HEK293T (cell line): ENCODE data around the gene NKX1-1.
"Not testable (repeated sequence)": the region's sequence is repeated elsewhere in the genome, so short reads cannot be mapped to it uniquely, and the experiment has no call there.

ENCODE experiments used
- CTCF ChIA-PET: fragments of 350-600 bp; formaldehyde crosslinking; extraction: SDS; loops from one replicate; lab custom pipeline; 2021; ENCODE audit warnings: antibody characterized with exemption, inconsistent platforms; lab: Yijun Ruan, JAX
- POLR2A ChIA-PET: fragments of 350-600 bp; formaldehyde crosslinking; extraction: SDS; loops from one replicate; lab custom pipeline; 2020; ENCODE audit warnings: antibody characterized with exemption, inconsistent platforms; lab: Yijun Ruan, JAX
- DNase-seq: peaks from one replicate; pipeline ENCODE4 v3.0.0; 2012; ENCODE audit warnings: mixed read lengths; ENCODE audit errors: extremely low spot score
- ARNT ChIP-seq: fragments of 450-650 bp; IDR thresholded peaks from 2 replicates; pipeline ENCODE4 v1.6.1; 2017; ENCODE audit warnings: mild to moderate bottlenecking
- BHLHE40 ChIP-seq: fragments of 450-650 bp; IDR thresholded peaks from 2 replicates; pipeline ENCODE4 v1.6.1; 2016; ENCODE audit warnings: mild to moderate bottlenecking, moderate library complexity, borderline replicate concordance
- CTBP1 ChIP-seq: fragments of 450-650 bp; IDR thresholded peaks from 2 replicates; pipeline ENCODE4 v1.6.1; 2016; ENCODE audit warnings: borderline replicate concordance
- ELF4 ChIP-seq: fragments of 450-650 bp; IDR thresholded peaks from 2 replicates; pipeline ENCODE4 v1.6.1; 2017; ENCODE audit warnings: antibody characterized with exemption
- FOXA1 ChIP-seq: fragments of 450-650 bp; IDR thresholded peaks from 2 replicates; pipeline ENCODE4 v1.6.1; 2016; ENCODE audit warnings: mild to moderate bottlenecking
- FOXK2 ChIP-seq: fragments of 450-650 bp; IDR thresholded peaks from 2 replicates; pipeline ENCODE4 v1.6.1; 2016; ENCODE audit warnings: mild to moderate bottlenecking
- FOXM1 ChIP-seq: fragments of 450-650 bp; IDR thresholded peaks from 2 replicates; pipeline ENCODE4 v1.6.1; 2017; ENCODE audit warnings: mild to moderate bottlenecking, borderline replicate concordance
- HDGF ChIP-seq: fragments of 450-650 bp; IDR thresholded peaks from 2 replicates; pipeline ENCODE4 v1.6.1; 2017; ENCODE audit warnings: antibody characterized with exemption, borderline replicate concordance
- L3MBTL2 ChIP-seq: fragments of 450-650 bp; conservative IDR thresholded peaks from 2 replicates; pipeline ENCODE4 v1.6.1; 2016; ENCODE audit warnings: mild to moderate bottlenecking
- LEF1 ChIP-seq: fragments of 450-650 bp; IDR thresholded peaks from 2 replicates; pipeline ENCODE4 v1.6.1; 2017; ENCODE audit warnings: mild to moderate bottlenecking, borderline replicate concordance
- NFRKB ChIP-seq: fragments of 450-650 bp; IDR thresholded peaks from 2 replicates; pipeline ENCODE4 v1.6.1; 2016; ENCODE audit warnings: mild to moderate bottlenecking, moderate library complexity
- SP1 ChIP-seq: fragments of 450-650 bp; IDR thresholded peaks from 2 replicates; pipeline ENCODE4 v1.6.1; 2017
- SUZ12 ChIP-seq: fragments of 450-650 bp; IDR thresholded peaks from 2 replicates; pipeline ENCODE4 v1.6.1; 2016; ENCODE audit warnings: mild to moderate bottlenecking
- TARDBP ChIP-seq: fragments of 450-650 bp; IDR thresholded peaks from 2 replicates; pipeline ENCODE4 v1.6.1; 2016
- ZNF384 ChIP-seq: fragments of 450-650 bp; IDR thresholded peaks from 2 replicates; pipeline ENCODE4 v1.6.1; 2016
- TF ChIP-seq, protein P1 (sequence below): fragments of 450-650 bp; IDR thresholded peaks from 2 replicates; pipeline ENCODE4 v1.6.1; 2016

The NKX1-1 gene

DNA sequence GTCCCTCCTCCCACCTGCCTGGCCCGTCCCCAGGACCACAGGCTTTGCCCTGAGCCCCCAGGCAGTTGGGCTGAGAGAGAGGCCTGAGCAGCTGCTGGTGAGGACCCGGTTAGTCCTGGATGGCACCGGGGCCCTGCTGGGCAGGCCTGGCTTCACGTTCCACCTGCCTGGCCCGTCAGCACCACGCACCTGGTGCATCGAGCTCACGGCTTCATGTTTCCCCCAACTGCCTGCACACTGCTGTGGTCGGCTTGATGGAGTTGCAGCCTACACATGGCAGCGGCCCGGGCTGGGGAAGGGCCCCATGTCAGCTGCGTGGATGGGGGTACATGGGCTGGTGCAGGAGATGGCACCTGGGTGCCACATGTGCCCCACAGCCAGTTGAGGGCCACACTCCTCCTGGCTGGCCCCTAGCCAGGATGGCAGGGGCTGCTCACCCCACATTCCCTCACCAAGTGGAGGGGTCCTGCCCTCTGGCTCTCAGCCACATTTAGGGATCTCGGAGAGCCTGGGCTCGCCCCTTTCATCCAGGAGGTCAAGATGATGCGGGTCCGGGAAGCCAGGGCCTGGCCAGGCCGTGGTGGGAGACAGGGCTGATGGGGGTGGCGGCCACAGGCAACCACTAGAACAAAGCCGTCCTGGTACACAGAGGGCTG, 28.5 kb downstream of the NKX1-1 start:
- TF ChIP-seq FOXA1, result no peak
- TF ChIP-seq ELF4, result no peak
- TF ChIP-seq LEF1, result no peak
- no peak for TF ChIP-seq NFRKB
- ChIA-PET POLR2A (no interaction called here), CTCF (interaction anchor here (1.2 kb wide), 1 partner anchor 22 kb away, joined by 6 read pairs; no protein-coding TSS in a partner anchor)
- DNase-seq, result no peak

DNA sequence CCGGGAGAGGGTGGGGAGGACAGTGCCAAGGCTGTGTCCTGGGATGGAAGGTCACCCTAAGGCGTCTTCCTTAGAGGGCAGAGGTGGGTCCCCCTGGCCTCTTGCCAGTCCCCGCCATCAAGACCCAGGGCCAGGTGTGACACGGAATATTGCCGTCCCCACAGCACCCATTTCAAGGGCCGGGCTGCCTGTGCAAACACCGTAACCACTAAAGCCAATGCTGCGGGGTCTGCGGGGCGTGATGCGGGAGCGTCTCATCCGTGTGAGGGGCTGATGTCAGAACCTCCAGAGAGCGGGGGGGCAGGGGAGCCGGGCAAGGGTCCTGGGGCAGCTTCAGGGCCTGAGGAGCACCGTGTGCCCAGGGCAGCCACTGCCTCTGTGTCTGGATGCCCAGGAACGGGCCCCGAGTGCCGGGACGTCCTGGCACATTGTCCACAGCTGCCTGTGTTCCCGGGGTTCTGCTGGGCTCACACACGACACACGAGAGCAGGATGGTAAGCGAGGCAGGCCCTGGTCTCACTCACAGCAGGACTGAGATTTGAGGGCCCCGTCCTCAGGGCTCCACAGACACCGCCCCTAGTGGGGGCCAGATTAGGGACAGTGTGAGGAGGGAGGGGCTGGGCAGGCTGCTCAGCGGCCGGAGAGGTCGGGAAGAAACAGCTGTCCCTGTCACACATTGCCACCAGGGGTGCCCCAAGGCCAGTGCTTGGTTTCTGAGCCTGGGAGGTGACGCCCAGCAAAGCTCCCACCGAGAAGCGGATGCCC, 29.2 kb downstream of the NKX1-1 start:
- no peak for DNase-seq
- ChIA-PET CTCF (interaction anchor here (1.2 kb wide), 1 partner anchor 22 kb away, joined by 6 read pairs; no protein-coding TSS in a partner anchor), POLR2A (no interaction called here)
- TF ChIP-seq HDGF, result no peak
- TF ChIP-seq SP1, result no peak
- no peak for TF ChIP-seq FOXA1
- no peak for TF ChIP-seq BHLHE40

DNA sequence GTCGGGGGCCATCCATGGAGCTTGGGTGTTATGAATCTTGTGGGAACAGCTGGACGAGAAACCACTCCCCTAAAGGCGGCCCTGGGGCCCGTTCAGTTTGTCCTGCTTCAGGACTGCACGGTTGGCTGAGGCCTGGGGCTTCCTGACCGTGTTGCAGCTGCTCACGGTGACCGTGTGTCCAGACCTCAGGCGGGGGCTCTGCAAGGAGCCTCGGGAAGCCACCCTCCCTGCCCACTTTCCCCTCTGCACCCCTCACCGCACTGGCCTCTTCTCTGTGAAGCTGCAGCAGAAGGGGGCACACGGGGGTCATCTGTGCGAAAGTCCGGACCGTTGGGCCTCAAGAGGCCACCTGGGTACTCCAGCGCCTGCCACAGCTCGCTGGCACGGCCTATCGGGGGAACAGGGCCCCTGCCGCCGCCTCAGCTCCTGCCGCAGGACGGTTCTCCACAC, 29.8 kb downstream of the NKX1-1 start:
- POLR2A ChIA-PET, result no interaction called here
- CTCF ChIA-PET, result no interaction called here
- TF ChIP-seq FOXA1, result no peak

GRCh38 chr4:1375761-1376322, 30.4 kb downstream of the NKX1-1 start:
- TF ChIP-seq ELF4 (no peak), LEF1 (no peak), NFRKB (no peak), ARNT (no peak), TARDBP (no peak), FOXA1 (no peak), BHLHE40 (no peak), SP1 (no peak)
- TF ChIP-seq, protein P1, sequence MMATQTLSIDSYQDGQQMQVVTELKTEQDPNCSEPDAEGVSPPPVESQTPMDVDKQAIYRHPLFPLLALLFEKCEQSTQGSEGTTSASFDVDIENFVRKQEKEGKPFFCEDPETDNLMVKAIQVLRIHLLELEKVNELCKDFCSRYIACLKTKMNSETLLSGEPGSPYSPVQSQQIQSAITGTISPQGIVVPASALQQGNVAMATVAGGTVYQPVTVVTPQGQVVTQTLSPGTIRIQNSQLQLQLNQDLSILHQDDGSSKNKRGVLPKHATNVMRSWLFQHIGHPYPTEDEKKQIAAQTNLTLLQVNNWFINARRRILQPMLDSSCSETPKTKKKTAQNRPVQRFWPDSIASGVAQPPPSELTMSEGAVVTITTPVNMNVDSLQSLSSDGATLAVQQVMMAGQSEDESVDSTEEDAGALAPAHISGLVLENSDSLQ, result no peak
- ChIA-PET POLR2A (no interaction called here), CTCF (no interaction called here)
- DNase-seq, result no peak

More for the DNA sequence above, 29.8 kb downstream of the NKX1-1 start:
- DNase-seq, result no peak

DNA sequence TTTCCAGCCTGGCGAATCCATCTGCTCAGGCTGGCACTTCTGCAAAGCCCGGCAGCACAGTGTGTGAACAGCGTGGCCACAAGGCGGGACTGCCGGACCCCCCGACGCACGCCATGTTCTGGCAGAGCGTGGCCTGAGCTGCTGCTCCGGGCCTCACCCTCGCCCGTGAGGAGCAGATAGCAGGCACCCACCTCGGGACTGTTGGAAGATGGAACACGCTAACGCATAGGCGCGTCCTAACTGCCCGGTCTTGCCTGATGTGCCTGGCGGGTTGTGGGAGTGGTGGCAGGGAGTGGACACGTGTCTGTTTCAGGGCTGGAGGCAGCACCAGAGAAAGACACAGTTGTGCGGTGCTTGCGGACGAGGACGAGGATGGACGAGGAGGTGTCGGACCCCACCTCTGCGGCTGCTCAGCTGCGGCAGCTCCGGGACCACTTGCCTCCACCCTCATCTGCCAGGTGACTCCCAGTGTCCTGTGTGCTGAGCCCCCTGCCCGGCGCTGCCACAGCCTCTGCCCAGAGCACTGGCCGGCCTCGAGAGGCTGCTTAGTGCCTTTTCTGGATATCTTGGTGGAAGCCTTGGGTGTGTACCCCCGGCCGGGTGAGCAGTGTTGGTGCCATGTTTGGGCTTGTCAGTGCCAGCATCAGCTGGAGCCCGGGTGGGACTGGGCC, 31.1 kb downstream of the NKX1-1 start:
- TF ChIP-seq, protein P1, result no peak
- no peak for TF ChIP-seq ELF4
- CTCF ChIA-PET, result no interaction called here
- DNase-seq, result no peak
- POLR2A ChIA-PET, result no interaction called here

- POLR2A ChIA-PET, result no interaction called here
- TF ChIP-seq ZNF384, result no peak
- CTCF ChIA-PET, result no interaction called here
- no peak for DNase-seq
Measured at GRCh38 chr4:1374706-1375045, 31.6 kb downstream of the NKX1-1 start.

GRCh38 chr4:1373892-1374705, 32.1 kb downstream of the NKX1-1 start:
- CTCF ChIA-PET, result no interaction called here
- TF ChIP-seq TARDBP (no peak), BHLHE40 (no peak), HDGF (no peak), ELF4 (no peak), SP1 (no peak), L3MBTL2 (no peak), CTBP1 (no peak), NFRKB (no peak), SUZ12 (no peak), FOXA1 (no peak), FOXM1 (no peak), LEF1 (no peak), FOXK2 (no peak), ARNT (no peak), ZNF384 (no peak)
- TF ChIP-seq, protein P1, result no peak
- POLR2A ChIA-PET, result no interaction called here
- DNase-seq, result no peak

- POLR2A ChIA-PET, CTCF ChIA-PET, DNase-seq: not testable (repeated sequence)
Measured at GRCh38 chr4:1372576-1372975, 33.7 kb downstream of the NKX1-1 start.
